ENCODE measurements around the gene ZGLP1.

Gene ZGLP1

GRCh38 chr19:10320602-10321416 lies 11.2 kb upstream of the ZGLP1 start:
- no peak for TF ChIP-seq TEAD4 (IDR thresholded peaks at IDR 0.05)
- no peak for TF ChIP-seq MAX (IDR thresholded peaks at IDR 0.05)
- no peak for TF ChIP-seq EP300 (IDR thresholded peaks at IDR 0.05; ENCODE audit: borderline replicate concordance)
- no peak for TF ChIP-seq USF1 (IDR thresholded peaks at IDR 0.05)
- TF ChIP-seq YY1 (IDR thresholded peaks at IDR 0.05; ENCODE audit: low read depth): no peak
- no peak for TF ChIP-seq REST (IDR thresholded peaks at IDR 0.05; ENCODE audit: low read depth)
- no peak for TF ChIP-seq CEBPB (IDR thresholded peaks at IDR 0.05)
- no peak for TF ChIP-seq EGR1 (IDR thresholded peaks at IDR 0.05)

- no peak for TF ChIP-seq MAX (IDR thresholded peaks at IDR 0.05)
- no peak for TF ChIP-seq YY1 (IDR thresholded peaks at IDR 0.05; ENCODE audit: low read depth)
- no peak for TF ChIP-seq TEAD4 (IDR thresholded peaks at IDR 0.05)
- TF ChIP-seq ZBTB7A (IDR thresholded peaks at IDR 0.05; ENCODE audit: low read depth): no peak
- TF ChIP-seq EP300 (IDR thresholded peaks at IDR 0.05; ENCODE audit: borderline replicate concordance): no peak
- TF ChIP-seq USF1 (IDR thresholded peaks at IDR 0.05): no peak
- TF ChIP-seq TCF12 (IDR thresholded peaks at IDR 0.05; ENCODE audit: low read depth): no peak
- no peak for TF ChIP-seq CREB1 (IDR thresholded peaks at IDR 0.05; ENCODE audit: low read depth)
- no peak for TF ChIP-seq NFIC (IDR thresholded peaks at IDR 0.05)
- no peak for TF ChIP-seq REST (IDR thresholded peaks at IDR 0.05; ENCODE audit: low read depth)
- TF ChIP-seq FOXM1 (IDR thresholded peaks at IDR 0.05; ENCODE audit: borderline replicate concordance, low read depth): no peak
- no peak for TF ChIP-seq CEBPB (IDR thresholded peaks at IDR 0.05)
- TF ChIP-seq RAD21 (IDR thresholded peaks at IDR 0.05; ENCODE audit: low read depth): no peak
- no peak for TF ChIP-seq EGR1 (IDR thresholded peaks at IDR 0.05)
Observed at GRCh38 chr19:10318807-10319682, 9.4 kb upstream of the ZGLP1 start.

GRCh38 chr19:10317857-10318462 lies 8.3 kb upstream of the ZGLP1 start:
- TF ChIP-seq TCF12 (IDR thresholded peaks at IDR 0.05; ENCODE audit: low read depth): no peak
- no peak for TF ChIP-seq CEBPB (IDR thresholded peaks at IDR 0.05)
- no peak for TF ChIP-seq FOXM1 (IDR thresholded peaks at IDR 0.05; ENCODE audit: borderline replicate concordance, low read depth)
- TF ChIP-seq RAD21 (IDR thresholded peaks at IDR 0.05; ENCODE audit: low read depth): no peak
- TF ChIP-seq EGR1 (IDR thresholded peaks at IDR 0.05): no peak
- no peak for TF ChIP-seq TAF1 (IDR thresholded peaks at IDR 0.05; ENCODE audit: low read depth)
- TF ChIP-seq CREB1 (IDR thresholded peaks at IDR 0.05; ENCODE audit: low read depth): no peak
- TF ChIP-seq TEAD4 (IDR thresholded peaks at IDR 0.05): no peak
- no peak for TF ChIP-seq MAX (IDR thresholded peaks at IDR 0.05)
- TF ChIP-seq EP300 (IDR thresholded peaks at IDR 0.05; ENCODE audit: borderline replicate concordance): no peak
- TF ChIP-seq REST (IDR thresholded peaks at IDR 0.05; ENCODE audit: low read depth): no peak
- no peak for TF ChIP-seq NFIC (IDR thresholded peaks at IDR 0.05)
- no peak for TF ChIP-seq USF1 (IDR thresholded peaks at IDR 0.05)
- TF ChIP-seq YY1 (IDR thresholded peaks at IDR 0.05; ENCODE audit: low read depth): no peak
- no peak for TF ChIP-seq ZBTB7A (IDR thresholded peaks at IDR 0.05; ENCODE audit: low read depth)
